ENCODE results near the gene PCP4L1. TPM values are rescaled to one million over a fixed set of nuclear protein-coding genes. Genes with fewer than 3 reads are reported as not detected.
"Not testable (repeated sequence)": the region's sequence is repeated elsewhere in the genome, so short reads cannot be mapped to it uniquely, and the experiment has no call there.

The PCP4L1 gene
- total RNA-seq, 1 experiment from 2014 or later = 2.5 TPM

DNA sequence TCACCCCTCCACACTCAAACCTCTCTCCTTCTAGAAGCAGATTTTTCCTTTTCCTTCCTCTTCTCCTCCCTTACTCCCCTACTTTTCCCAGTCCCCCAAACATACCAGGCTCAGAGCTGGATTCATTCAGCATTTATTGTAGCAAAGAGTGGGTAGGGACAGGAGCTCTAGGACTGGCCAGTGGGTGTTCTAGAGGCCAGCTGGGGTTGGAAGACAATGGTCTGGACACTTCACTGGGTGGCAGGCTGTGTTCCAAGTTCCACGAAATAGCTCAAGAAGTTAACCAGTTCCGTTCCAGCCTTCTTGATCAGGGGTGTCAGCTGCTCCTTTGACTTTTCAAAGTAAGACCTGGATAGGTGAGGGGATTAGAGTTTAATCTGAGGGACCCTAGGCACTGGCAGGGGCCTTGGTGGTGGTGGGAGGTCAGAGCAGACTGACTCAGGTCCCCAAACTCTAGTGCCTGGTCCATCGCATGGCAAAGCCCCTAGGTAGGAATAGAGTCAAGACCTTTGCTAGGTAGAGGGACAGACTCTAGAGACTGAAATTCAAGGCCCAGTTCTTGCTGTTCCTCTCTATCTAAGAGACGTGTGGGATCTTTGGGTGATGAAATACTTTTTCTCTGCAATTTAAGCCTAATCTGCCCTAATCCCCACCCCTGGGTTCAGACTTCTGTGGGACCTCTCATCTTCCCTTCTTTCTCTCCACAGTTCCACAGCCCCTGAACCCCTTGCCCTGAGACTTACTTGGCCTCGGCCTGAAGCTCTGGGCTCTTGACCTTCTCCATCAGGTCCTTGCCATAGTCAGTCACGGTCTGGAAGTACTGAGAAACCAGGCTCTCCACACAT, 36.1 kb upstream of the PCP4L1 start:
- TF ChIP-seq, protein P1, sequence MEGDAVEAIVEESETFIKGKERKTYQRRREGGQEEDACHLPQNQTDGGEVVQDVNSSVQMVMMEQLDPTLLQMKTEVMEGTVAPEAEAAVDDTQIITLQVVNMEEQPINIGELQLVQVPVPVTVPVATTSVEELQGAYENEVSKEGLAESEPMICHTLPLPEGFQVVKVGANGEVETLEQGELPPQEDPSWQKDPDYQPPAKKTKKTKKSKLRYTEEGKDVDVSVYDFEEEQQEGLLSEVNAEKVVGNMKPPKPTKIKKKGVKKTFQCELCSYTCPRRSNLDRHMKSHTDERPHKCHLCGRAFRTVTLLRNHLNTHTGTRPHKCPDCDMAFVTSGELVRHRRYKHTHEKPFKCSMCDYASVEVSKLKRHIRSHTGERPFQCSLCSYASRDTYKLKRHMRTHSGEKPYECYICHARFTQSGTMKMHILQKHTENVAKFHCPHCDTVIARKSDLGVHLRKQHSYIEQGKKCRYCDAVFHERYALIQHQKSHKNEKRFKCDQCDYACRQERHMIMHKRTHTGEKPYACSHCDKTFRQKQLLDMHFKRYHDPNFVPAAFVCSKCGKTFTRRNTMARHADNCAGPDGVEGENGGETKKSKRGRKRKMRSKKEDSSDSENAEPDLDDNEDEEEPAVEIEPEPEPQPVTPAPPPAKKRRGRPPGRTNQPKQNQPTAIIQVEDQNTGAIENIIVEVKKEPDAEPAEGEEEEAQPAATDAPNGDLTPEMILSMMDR (IDR thresholded peaks at IDR 0.05; ENCODE audit: insufficient read depth in 1 of 2, low read depth in 1 of 2, low read length in 1 of 2, severe bottlenecking in 1 of 2, unreplicated experiment in 1 of 2) = no peak
- Mint-ChIP-seq H3K27me3 (ENCODE audit: insufficient read depth, unreplicated experiment) (no peaks in the 10 kb centered on the region), H3K4me3 (ENCODE audit: unreplicated experiment) (peak overlapping the region; percentile 99), H3K36me3 (ENCODE audit: insufficient read depth, unreplicated experiment) (peaks cover 73% of the 10 kb centered on the region), H3K9me3 (ENCODE audit: unreplicated experiment) (peaks cover 24% of the 10 kb centered on the region), H3K4me1 (ENCODE audit: low read depth, unreplicated experiment) (peaks cover 75% of the 10 kb centered on the region), H3K27ac (ENCODE audit: unreplicated experiment) (peak overlapping the region; percentile 97)
- H3K9me3 ChIP-seq = peaks cover 8% of the 10 kb centered on the region; the same call in 1 of the 2 replicates
- peak overlapping the region; percentile 31 for H3K4me3 ChIP-seq (ENCODE audit: low read depth, low read length)
- peaks cover 2% of the 10 kb centered on the region; the same call in 1 of the 2 replicates for H3K36me3 ChIP-seq (ENCODE audit: control insufficient read depth, insufficient read depth, low read length)
- POLR2A ChIA-PET = interaction anchor here (0.9 kb wide), 1 partner anchor 11 kb away, joined by 4 read pairs; no protein-coding TSS in a partner anchor
- H3K27me3 ChIP-seq (replicated peaks; ENCODE audit: control insufficient read depth, insufficient read depth, low read length) = no peaks in the 10 kb centered on the region
- no TSS peak for BruUV-seq (replicated peaks)
- CTCF ChIA-PET = interaction anchor here (0.7 to 1.3 kb wide), 2 partner anchors 69 to 834 kb away, joined by 4 to 5 read pairs; no protein-coding TSS in a partner anchor
- peaks cover 77% of the 10 kb centered on the region for H3K4me1 ChIP-seq
- DNase-seq = no peak
- intact Hi-C loops (cut with micrococcal nuclease; ENCODE audit: unreplicated experiment) = no loop called here

DNA sequence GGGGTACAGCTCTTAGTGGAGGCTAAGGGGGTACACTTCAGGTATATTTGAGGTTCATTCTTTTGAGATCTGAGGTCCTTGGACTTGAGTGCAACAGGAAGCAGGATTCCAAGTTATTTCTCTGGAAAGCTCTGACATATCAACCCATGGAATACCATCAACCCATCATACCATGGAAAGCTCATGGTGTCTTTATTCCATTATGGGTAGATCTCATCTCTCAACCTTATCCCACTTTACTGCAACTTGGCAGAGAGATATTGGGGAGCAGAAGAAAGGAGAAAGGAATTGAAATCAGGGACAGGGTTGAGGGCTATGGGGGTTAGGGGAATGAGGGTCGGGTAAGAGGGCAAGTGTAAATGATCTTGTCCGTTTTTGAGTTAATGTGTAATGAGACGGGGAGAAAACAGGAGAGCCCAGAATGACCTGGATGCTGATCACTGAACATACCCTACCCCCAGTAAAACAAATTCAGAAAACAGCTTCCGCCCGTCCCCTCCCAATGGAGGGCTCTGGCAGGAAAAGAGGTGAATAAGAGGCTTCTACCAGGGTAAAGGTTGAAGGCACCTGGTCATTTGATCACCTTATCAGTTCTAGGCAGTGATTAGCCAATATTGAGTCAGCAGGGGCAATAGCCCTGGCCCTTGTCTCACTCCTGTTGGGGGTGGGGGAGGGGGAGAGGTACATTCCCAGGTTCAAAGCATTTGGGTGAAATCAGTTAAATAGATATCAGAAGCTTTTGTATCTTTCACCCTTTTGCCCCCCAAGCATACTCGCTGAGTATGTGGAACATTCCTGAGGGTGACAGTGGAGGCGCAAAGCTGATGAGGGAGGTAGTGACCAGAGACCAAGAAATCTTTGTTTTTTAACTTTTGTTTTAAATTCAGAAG, 34.5 kb upstream of the PCP4L1 start:
- H3K9me3 ChIP-seq = peaks cover 8% of the 10 kb centered on the region; the same call in 1 of the 2 replicates
- TF ChIP-seq, protein P1 (IDR thresholded peaks at IDR 0.05; ENCODE audit: insufficient read depth in 1 of 2, low read depth in 1 of 2, low read length in 1 of 2, severe bottlenecking in 1 of 2, unreplicated experiment in 1 of 2) = no peak
- H3K27ac Mint-ChIP-seq (ENCODE audit: unreplicated experiment) = peak overlapping the region; percentile 97
- CTCF ChIA-PET = interaction anchor here (0.6 to 1.9 kb wide), 10 partner anchors 9 to 167 kb away, joined by 3 to 21 read pairs (median 5); partner anchors contain the start of genes FCER1G, NDUFS2 and PPOX
- H3K4me1 Mint-ChIP-seq (ENCODE audit: low read depth, unreplicated experiment) = peaks cover 61% of the 10 kb centered on the region
- peaks cover 78% of the 10 kb centered on the region for H3K36me3 Mint-ChIP-seq (ENCODE audit: insufficient read depth, unreplicated experiment)
- H3K9me3 Mint-ChIP-seq (ENCODE audit: unreplicated experiment) = peaks cover 24% of the 10 kb centered on the region
- H3K36me3 ChIP-seq (ENCODE audit: control insufficient read depth, insufficient read depth, low read length) = peaks cover 2% of the 10 kb centered on the region
- BruUV-seq (replicated peaks) = no TSS peak
- POLR2A ChIA-PET = interaction anchor here (0.8 to 1.6 kb wide), 6 partner anchors 13 to 204 kb away, joined by 4 to 11 read pairs (median 4); partner anchors contain the start of genes NDUFS2 and SDHC
- DNase-seq = peak; percentile 95 to 97
- H3K27me3 ChIP-seq (replicated peaks; ENCODE audit: control insufficient read depth, insufficient read depth, low read length) = no peaks in the 10 kb centered on the region
- intact Hi-C loops (cut with micrococcal nuclease; ENCODE audit: unreplicated experiment) = no loop called here
- peak overlapping the region; percentile 31; the same call in 1 of the 2 replicates for H3K4me3 ChIP-seq (ENCODE audit: low read depth, low read length)
- H3K4me3 Mint-ChIP-seq (ENCODE audit: unreplicated experiment) = peak overlapping the region; percentile 99
- H3K4me1 ChIP-seq = peaks cover 65% of the 10 kb centered on the region
- H3K27me3 Mint-ChIP-seq (ENCODE audit: insufficient read depth, unreplicated experiment) = no peaks in the 10 kb centered on the region

DNA sequence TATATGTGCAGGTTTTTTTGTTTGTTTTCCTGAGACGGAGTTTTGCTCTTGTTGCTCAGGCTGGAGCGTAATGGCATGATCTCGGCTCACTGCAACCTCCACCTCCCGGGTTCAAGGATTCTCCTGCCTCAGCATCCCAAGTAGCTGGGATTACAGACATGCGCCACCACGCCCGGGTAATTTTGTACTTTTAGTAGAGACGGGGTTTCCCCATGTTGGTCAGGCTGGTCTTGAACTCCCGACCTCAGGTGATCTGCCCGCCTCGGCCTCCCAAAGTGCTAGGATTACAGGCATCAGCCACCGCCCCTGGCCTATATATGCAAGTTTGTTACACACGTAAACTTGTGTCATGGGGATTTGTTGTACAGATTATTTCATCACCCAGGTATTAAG, 33.9 kb upstream of the PCP4L1 start:
- CTCF ChIA-PET = interaction anchor here (0.6 to 1.9 kb wide), 8 partner anchors 16 to 165 kb away, joined by 4 to 21 read pairs (median 6); partner anchors contain the start of genes NDUFS2 and PPOX
- peak overlapping the region; percentile 99 for H3K4me3 Mint-ChIP-seq (ENCODE audit: unreplicated experiment)
- intact Hi-C loops (cut with micrococcal nuclease; ENCODE audit: unreplicated experiment) = loop anchor here (1.0 kb wide), 4 partner anchors 7 to 90 kb away; partner anchors contain the start of gene SDHC
- not testable (repeated sequence) for H3K36me3 ChIP-seq (ENCODE audit: control insufficient read depth, insufficient read depth, low read length); H3K27me3 ChIP-seq (replicated peaks; ENCODE audit: control insufficient read depth, insufficient read depth, low read length); H3K9me3 ChIP-seq; H3K4me3 ChIP-seq (ENCODE audit: low read depth, low read length); H3K27me3 Mint-ChIP-seq (ENCODE audit: insufficient read depth, unreplicated experiment); DNase-seq
- POLR2A ChIA-PET = interaction anchor here (0.8 to 1.6 kb wide), 5 partner anchors 14 to 89 kb away, joined by 4 to 22 read pairs (median 5); partner anchors contain the start of genes NDUFS2 and SDHC
- H3K36me3 Mint-ChIP-seq (ENCODE audit: insufficient read depth, unreplicated experiment) = peaks cover 72% of the 10 kb centered on the region
- H3K4me1 ChIP-seq = peaks cover 59% of the 10 kb centered on the region
- peaks cover 24% of the 10 kb centered on the region for H3K9me3 Mint-ChIP-seq (ENCODE audit: unreplicated experiment)
- BruUV-seq (replicated peaks) = TSS peak; percentile 88
- H3K4me1 Mint-ChIP-seq (ENCODE audit: low read depth, unreplicated experiment) = peaks cover 55% of the 10 kb centered on the region
- H3K27ac Mint-ChIP-seq (ENCODE audit: unreplicated experiment) = peak overlapping the region; percentile 97
